B cell (primary cell): ENCODE data around the gene DPYSL3. TPM values are rescaled to one million over a fixed set of nuclear protein-coding genes. Genes with fewer than 3 reads are reported as not detected.

Experiments used
- ATAC-seq: fragments of 200-7000 bp; cut with Tn5 transposase; one replicate; pipeline ENCODE4 v1.10.0; 2021; ENCODE audit warnings: low read depth, mild to moderate bottlenecking, moderate number of reproducible peaks, moderate library complexity
- CTCF ChIA-PET: fragments of 350-600 bp; sonication (Branson Sonifier 250); formaldehyde crosslinking; loops from one replicate; lab custom pipeline; 2021; ENCODE audit warnings: antibody characterized with exemption, inconsistent platforms; lab: Charles Lee
- POLR2A ChIA-PET: fragments of 350-600 bp; sonication (Branson Sonifier 250); formaldehyde crosslinking; loops from one replicate; lab custom pipeline; 2021; ENCODE audit warnings: antibody characterized with exemption; lab: Charles Lee
- DNase-seq: peaks from one replicate; pipeline ENCODE4 v3.0.0; 2013
- H2AFZ ChIP-seq: 2 replicates; pipeline ENCODE4 v1.6.1; 2012; ENCODE audit warnings: mild to moderate bottlenecking, low read depth, low read length; ENCODE audit not compliant: insufficient read depth, poor library complexity, severe bottlenecking
- H3K27ac ChIP-seq, 2 donors: 1 replicate in 1 of 2; 2 replicates in 1 of 2; pipeline ENCODE4 v1.5.1; 2012 to 2013; ENCODE audit warnings: low read length in 2 of 2, mild to moderate bottlenecking in 2 of 2, moderate library complexity in 1 of 2
- H3K27me3 ChIP-seq, 4 experiments: fragments of 200-600 bp in 1 of 4; sonication (generic) in 1 of 4; replicated peaks in 1 of 4; 1 replicate in 2 of 4; 2 replicates in 2 of 4; pipeline versions ENCODE4 v1.6.1 to v1.7.0; 2013 to 2016; ENCODE audit warnings: low read length in 3 of 4, mild to moderate bottlenecking in 2 of 4, mixed read lengths in 1 of 4, moderate library complexity in 1 of 4; ENCODE audit not compliant: insufficient read depth in 4 of 4, control insufficient read depth in 3 of 4; ENCODE audit errors: control extremely low read depth in 1 of 4
- H3K36me3 ChIP-seq, 2 experiments: replicated peaks in 1 of 2; 1 replicate in 1 of 2; 2 replicates in 1 of 2; pipeline versions ENCODE4 v1.6.1 to v1.7.1; 2013; ENCODE audit warnings: low read length in 1 of 2; ENCODE audit not compliant: insufficient read depth in 2 of 2, control insufficient read depth in 1 of 2; ENCODE audit errors: control extremely low read depth in 1 of 2, extremely low read depth in 1 of 2
- H3K4me1 ChIP-seq, 2 donors: fragments of 200-600 bp in 1 of 2; sonication (generic) in 1 of 2; 1 replicate in 1 of 2; 2 replicates in 1 of 2; pipeline versions ENCODE4 v1.5.1 to v1.6.1; 2013 to 2017; ENCODE audit warnings: low read length in 2 of 2; ENCODE audit not compliant: control insufficient read depth in 2 of 2, insufficient read depth in 2 of 2
- H3K4me2 ChIP-seq: replicated peaks from 2 replicates; pipeline ENCODE3; 2012; ENCODE audit warnings: mild to moderate bottlenecking, low read depth, low read length; ENCODE audit not compliant: poor library complexity, severe bottlenecking
- H3K4me3 ChIP-seq, 5 experiments: fragments of 200-600 bp in 1 of 5; sonication (generic) in 1 of 5; 1 replicate in 3 of 5; 2 replicates in 2 of 5; pipeline versions ENCODE4 v1.5.1 to v1.7.0; 2011 to 2016; ENCODE audit warnings: low read length in 4 of 5, mild to moderate bottlenecking in 4 of 5, low read depth in 2 of 5, control low read depth in 1 of 5, moderate library complexity in 1 of 5; ENCODE audit not compliant: insufficient read depth in 1 of 5; ENCODE audit errors: control extremely low read depth in 1 of 5, extremely low read depth in 1 of 5
- H3K79me2 ChIP-seq: fragments of 200-600 bp; sonication (generic); one replicate; pipeline ENCODE4 v1.6.0; 2016; ENCODE audit warnings: low read length; ENCODE audit not compliant: control insufficient read depth, insufficient read depth
- H3K9ac ChIP-seq: fragments of 200-600 bp; sonication (generic); 2 replicates; pipeline ENCODE4 v1.6.1; 2017; ENCODE audit warnings: mild to moderate bottlenecking, low read length, moderate library complexity
- H3K9me3 ChIP-seq, 3 donors: one replicate each; pipeline versions ENCODE4 v1.6.1 to v1.7.1; 2013; ENCODE audit warnings: low read length in 2 of 3; ENCODE audit not compliant: control insufficient read depth in 2 of 3, insufficient read depth in 1 of 3; ENCODE audit errors: control extremely low read depth in 1 of 3
- H4K20me1 ChIP-seq: 2 replicates; pipeline ENCODE4 v1.6.0; 2012; ENCODE audit warnings: mild to moderate bottlenecking, low read length; ENCODE audit not compliant: insufficient read depth, control insufficient read depth, poor library complexity, severe bottlenecking
- H3K27ac Mint-ChIP-seq: one replicate; pipeline ENCODE4 v1.8.0; 2021; ENCODE audit warnings: mixed read lengths
- H3K27me3 Mint-ChIP-seq: one replicate; pipeline ENCODE4 v1.8.0; 2021; ENCODE audit warnings: mixed read lengths
- H3K4me1 Mint-ChIP-seq: one replicate; pipeline ENCODE4 v1.8.0; 2021; ENCODE audit warnings: mixed read lengths
- H3K4me3 Mint-ChIP-seq: one replicate; pipeline ENCODE4 v1.8.0; 2021; ENCODE audit warnings: mixed read lengths
- H3K9me3 Mint-ChIP-seq: one replicate; pipeline ENCODE4 v1.8.0; 2022; ENCODE audit warnings: mixed read lengths; ENCODE audit not compliant: insufficient read depth
- EZH2 ChIP-seq: IDR thresholded peaks from 2 replicates; pipeline ENCODE4 v1.6.1; 2012; ENCODE audit warnings: borderline replicate concordance, low read depth, mild to moderate bottlenecking, moderate library complexity, low read length; ENCODE audit not compliant: insufficient read depth, poor library complexity, severe bottlenecking
- WGBS: methylation state at CpG from one replicate; pipeline ENCODE4 v1.1.5; 2013; ENCODE audit warnings: missing lambda C conversion rate; ENCODE audit not compliant: insufficient coverage; 5-methylcytosine and 5-hydroxymethylcytosine counted together
- intact Hi-C: fragments of 100-400 bp; cut with micrococcal nuclease; formaldehyde crosslinking; loops from one replicate; pipeline ENCODE4 v1.10.0; 2022
- polyA plus RNA-seq: library from polyadenylated mRNA; depleted of rRNA; stranded (reverse); fragments of >200 nt; gene quantifications from 2 replicates; pipeline ENCODE4 v1.2.3, GENCODE V29; 2012
- total RNA-seq, 2 donors: library from RNA; stranded (reverse); fragments of 120-200 nt in 1 of 2; gene quantifications; 1 replicate in 1 of 2; 2 replicates in 1 of 2; pipeline versions ENCODE4 v1.2.3 to v1.2.4, GENCODE V29; 2013 to 2022
- TF ChIP-seq, protein P1 (sequence below): fragments of 200-600 bp; IDR thresholded peaks from one replicate; pipeline ENCODE4 v1.8.0; 2022; ENCODE audit warnings: antibody characterized with exemption, mild to moderate bottlenecking

The DPYSL3 gene
- total and polyA plus RNA-seq, 2 donors (not counting 1 experiment from before 2014, with no cell fraction given) = not detected

GRCh38 chr5:147534172-147534951 lies 24.5 kb upstream of the DPYSL3 start:
- WGBS = 50% methylated on average over 1 of the region's 3 CpGs
- no peak overlapping the region for H3K4me3 Mint-ChIP-seq
- ChIA-PET CTCF (no interaction called here), POLR2A (no interaction called here)
- no peaks in the 10 kb centered on the region for H4K20me1 ChIP-seq
- no peaks in the 10 kb centered on the region for H3K79me2 ChIP-seq
- no peaks in the 10 kb centered on the region for H3K27me3 ChIP-seq
- H3K27ac ChIP-seq = no peak overlapping the region
- TF ChIP-seq, protein P1, sequence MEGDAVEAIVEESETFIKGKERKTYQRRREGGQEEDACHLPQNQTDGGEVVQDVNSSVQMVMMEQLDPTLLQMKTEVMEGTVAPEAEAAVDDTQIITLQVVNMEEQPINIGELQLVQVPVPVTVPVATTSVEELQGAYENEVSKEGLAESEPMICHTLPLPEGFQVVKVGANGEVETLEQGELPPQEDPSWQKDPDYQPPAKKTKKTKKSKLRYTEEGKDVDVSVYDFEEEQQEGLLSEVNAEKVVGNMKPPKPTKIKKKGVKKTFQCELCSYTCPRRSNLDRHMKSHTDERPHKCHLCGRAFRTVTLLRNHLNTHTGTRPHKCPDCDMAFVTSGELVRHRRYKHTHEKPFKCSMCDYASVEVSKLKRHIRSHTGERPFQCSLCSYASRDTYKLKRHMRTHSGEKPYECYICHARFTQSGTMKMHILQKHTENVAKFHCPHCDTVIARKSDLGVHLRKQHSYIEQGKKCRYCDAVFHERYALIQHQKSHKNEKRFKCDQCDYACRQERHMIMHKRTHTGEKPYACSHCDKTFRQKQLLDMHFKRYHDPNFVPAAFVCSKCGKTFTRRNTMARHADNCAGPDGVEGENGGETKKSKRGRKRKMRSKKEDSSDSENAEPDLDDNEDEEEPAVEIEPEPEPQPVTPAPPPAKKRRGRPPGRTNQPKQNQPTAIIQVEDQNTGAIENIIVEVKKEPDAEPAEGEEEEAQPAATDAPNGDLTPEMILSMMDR = no peak
- TF ChIP-seq EZH2 = no peak
- no peaks in the 10 kb centered on the region for H3K27me3 Mint-ChIP-seq
- ATAC-seq (no peak), DNase-seq (no peak)
- no peaks in the 10 kb centered on the region for H3K9me3 Mint-ChIP-seq
- no peak overlapping the region for H3K4me3 ChIP-seq
- no peaks in the 10 kb centered on the region for H3K9me3 ChIP-seq
- H2AFZ ChIP-seq = no peak overlapping the region
- intact Hi-C loops = no loop called here
- H3K36me3 ChIP-seq = no peaks in the 10 kb centered on the region
- no peak overlapping the region for H3K4me2 ChIP-seq
- H3K4me1 ChIP-seq = no peaks in the 10 kb centered on the region
- no peak overlapping the region for H3K9ac ChIP-seq
- no peaks in the 10 kb centered on the region for H3K4me1 Mint-ChIP-seq
- no peak overlapping the region for H3K27ac Mint-ChIP-seq

DNA sequence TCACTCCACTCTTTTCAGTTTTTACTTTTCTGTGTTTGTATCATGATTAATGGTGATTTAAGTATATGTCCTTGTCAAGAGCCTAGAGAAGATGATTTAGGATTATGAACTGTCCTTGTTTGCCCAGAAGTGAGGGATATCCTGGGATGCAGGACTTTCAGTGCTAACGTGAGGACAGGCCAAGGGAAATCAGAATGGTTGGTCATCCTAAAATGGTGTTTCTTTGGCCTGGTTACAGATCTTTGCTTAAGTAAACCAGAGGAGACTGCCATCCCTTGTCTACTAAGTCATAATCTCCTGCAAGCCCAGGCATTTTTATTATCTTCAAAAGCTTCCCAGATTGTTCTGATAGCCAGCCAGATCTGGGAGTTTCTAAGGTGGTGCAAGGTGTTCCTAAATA lies 22.3 kb upstream of the DPYSL3 start:
- H3K4me2 ChIP-seq = no peak overlapping the region
- TF ChIP-seq, protein P1 = no peak
- TF ChIP-seq EZH2 = no peak
- ChIA-PET POLR2A (no interaction called here), CTCF (interaction anchor here (1.0 kb wide), 1 partner anchor 9 kb away, joined by 3 read pairs; no protein-coding TSS in a partner anchor)
- no peaks in the 10 kb centered on the region for H3K36me3 ChIP-seq
- Mint-ChIP-seq H3K4me3 (no peak overlapping the region), H3K27ac (no peak overlapping the region), H3K4me1 (no peaks in the 10 kb centered on the region), H3K9me3 (no peaks in the 10 kb centered on the region), H3K27me3 (no peaks in the 10 kb centered on the region)
- no peak overlapping the region for H3K9ac ChIP-seq
- no peak overlapping the region for H2AFZ ChIP-seq
- intact Hi-C loops = no loop called here
- DNase-seq (no peak), ATAC-seq (no peak)
- H3K79me2 ChIP-seq = no peaks in the 10 kb centered on the region
- H3K27me3 ChIP-seq = no peaks in the 10 kb centered on the region
- no peaks in the 10 kb centered on the region for H3K9me3 ChIP-seq
- no peaks in the 10 kb centered on the region for H4K20me1 ChIP-seq
- WGBS = 100% methylated on average over 1 of the region's 1 CpG
- H3K27ac ChIP-seq = no peak overlapping the region
- H3K4me3 ChIP-seq = no peak overlapping the region
- no peaks in the 10 kb centered on the region for H3K4me1 ChIP-seq
